ENCODE measurements around the gene PHB1. TPM values are rescaled to one million over a fixed set of nuclear protein-coding genes. Genes with fewer than 3 reads are reported as not detected.
"Not testable (repeated sequence)": the region's sequence is repeated elsewhere in the genome, so short reads cannot be mapped to it uniquely, and the experiment has no call there.

The PHB1 gene
- total RNA-seq, 2 experiments from 2014 or later = 481 to 482 TPM

- ChIA-PET CTCF (interaction anchor here (0.6 to 5.4 kb wide), 4 partner anchors 14 to 147 kb away, joined by 3 to 51 read pairs (median 6); no protein-coding TSS in a partner anchor), POLR2A (interaction anchor here (0.5 kb wide), 1 partner anchor 854 kb away, joined by 3 read pairs; no protein-coding TSS in a partner anchor)
Measured at GRCh38 chr17:49409066-49409465, 5.6 kb downstream of the PHB1 start.

GRCh38 chr17:49407981-49408501 lies 6.6 kb downstream of the PHB1 start:
- ChIA-PET POLR2A (no interaction called here), CTCF (interaction anchor here (0.6 to 5.4 kb wide), 19 partner anchors 8 to 278 kb away, joined by 3 to 51 read pairs (median 3); no protein-coding TSS in a partner anchor)

- ChIA-PET POLR2A (no interaction called here), CTCF (interaction anchor here (0.6 to 5.4 kb wide), 11 partner anchors 7 to 175 kb away, joined by 3 to 51 read pairs (median 4); no protein-coding TSS in a partner anchor)
Measured at GRCh38 chr17:49407086-49407485, 7.6 kb downstream of the PHB1 start.

GRCh38 chr17:49406421-49407061 lies 8.1 kb downstream of the PHB1 start:
- ChIA-PET POLR2A (no interaction called here), CTCF (interaction anchor here (1.2 to 5.4 kb wide), 3 partner anchors 9 to 150 kb away, joined by 3 to 51 read pairs (median 5); no protein-coding TSS in a partner anchor)

- ChIA-PET POLR2A (no interaction called here), CTCF (interaction anchor here (5.4 kb wide), 1 partner anchor 151 kb away, joined by 51 read pairs; no protein-coding TSS in a partner anchor)
Measured at GRCh38 chr17:49404906-49405305, 9.8 kb downstream of the PHB1 start.

- ChIA-PET POLR2A (no interaction called here), CTCF (no interaction called here)
Measured at GRCh38 chr17:49404361-49404760, 10.3 kb downstream of the PHB1 start.

GRCh38 chr17:49403514-49404289 lies 11.0 kb downstream of the PHB1 start:
- POLR2A ChIA-PET = no interaction called here
- CTCF ChIA-PET = interaction anchor here (0.7 to 1.6 kb wide), 2 partner anchors 35 to 36 kb away, joined by 3 to 4 read pairs; no protein-coding TSS in a partner anchor

GRCh38 chr17:49402706-49403105 lies 12.0 kb downstream of the PHB1 start:
- CTCF ChIA-PET = interaction anchor here (1.6 kb wide), 1 partner anchor 34 kb away, joined by 4 read pairs; no protein-coding TSS in a partner anchor
- POLR2A ChIA-PET = no interaction called here

- ChIA-PET CTCF (interaction anchor here (1.6 kb wide), 1 partner anchor 34 kb away, joined by 4 read pairs; no protein-coding TSS in a partner anchor), POLR2A (no interaction called here)
Measured at GRCh38 chr17:49401971-49402611, 12.6 kb downstream of the PHB1 start.

- CTCF ChIA-PET = interaction anchor here (0.6 to 5.4 kb wide), 7 partner anchors 8 to 168 kb away, joined by 3 to 27 read pairs (median 4); no protein-coding TSS in a partner anchor
- POLR2A ChIA-PET = no interaction called here
Measured at GRCh38 chr17:49399995-49400394, 14.7 kb downstream of the PHB1 start.

- POLR2A ChIA-PET = no interaction called here
Measured at GRCh38 chr17:49397586-49397985, 17.1 kb downstream of the PHB1 start.

GRCh38 chr17:49393491-49394255 lies 21.0 kb downstream of the PHB1 start:
- ChIA-PET CTCF (interaction anchor here (0.7 to 1.8 kb wide), 6 partner anchors 11 to 82 kb away, joined by 3 to 7 read pairs (median 4); no protein-coding TSS in a partner anchor), POLR2A (no interaction called here)

More at GRCh38 chr17:49397586-49397985, 17.1 kb downstream of the PHB1 start:
- CTCF ChIA-PET = interaction anchor here (0.6 to 5.4 kb wide), 6 partner anchors 10 to 238 kb away, joined by 3 to 27 read pairs (median 3); no protein-coding TSS in a partner anchor

- CTCF ChIA-PET = interaction anchor here (1.1 to 3.8 kb wide), 3 partner anchors 22 to 75 kb away, joined by 6 to 22 read pairs (median 11); no protein-coding TSS in a partner anchor
- POLR2A ChIA-PET = no interaction called here
Measured at GRCh38 chr17:49390548-49391324, 23.9 kb downstream of the PHB1 start.

GRCh38 chr17:49389514-49390347 lies 25.0 kb downstream of the PHB1 start:
- CTCF ChIA-PET = interaction anchor here (0.5 to 3.8 kb wide), 6 partner anchors 18 to 493 kb away, joined by 3 to 22 read pairs (median 6); no protein-coding TSS in a partner anchor
- POLR2A ChIA-PET = not testable (repeated sequence)

- POLR2A ChIA-PET = interaction anchor here (0.8 kb wide), 1 partner anchor 26 kb away, joined by 3 read pairs; the partner anchor contains the start of gene PHB1
- CTCF ChIA-PET = interaction anchor here (0.5 to 3.8 kb wide), 6 partner anchors 19 to 493 kb away, joined by 3 to 22 read pairs (median 6); no protein-coding TSS in a partner anchor
Measured at GRCh38 chr17:49388692-49389513, 25.8 kb downstream of the PHB1 start.

GRCh38 chr17:49388290-49388640 lies 26.4 kb downstream of the PHB1 start:
- CTCF ChIA-PET = interaction anchor here (1.1 to 3.3 kb wide), 4 partner anchors 19 to 72 kb away, joined by 3 to 11 read pairs (median 6); no protein-coding TSS in a partner anchor
- POLR2A ChIA-PET = interaction anchor here (0.8 kb wide), 1 partner anchor 27 kb away, joined by 3 read pairs; the partner anchor contains the start of gene PHB1

Measured in activated CD8-positive, alpha-beta memory T cell treated with anti-CD3 and anti-CD28 coated beads for 36 hours (primary cell).